Vagina (tissue), 2 donors: ENCODE data around the gene CACNA2D4. TPM values are rescaled to one million over a fixed set of nuclear protein-coding genes. Genes with fewer than 3 reads are reported as not detected.

Experiments used
- DNase-seq, 2 donors: peaks; one replicate each; pipeline ENCODE4 v3.0.0-alpha.2; 2017; ENCODE audit errors: extremely low spot score in 2 of 2
- H3K27ac ChIP-seq: fragments of 200-600 bp; sonication (generic); one replicate; pipeline ENCODE4 v1.5.1; 2019
- H3K27me3 ChIP-seq: fragments of 200-600 bp; sonication (generic); one replicate; pipeline ENCODE4 v1.5.1; 2019
- H3K36me3 ChIP-seq, 2 donors: fragments of 200-600 bp; sonication (generic); one replicate each; pipeline ENCODE4 v1.5.1; 2017 to 2019
- H3K4me1 ChIP-seq: fragments of 200-600 bp; sonication (generic); one replicate; pipeline ENCODE4 v1.5.1; 2019
- H3K4me3 ChIP-seq, 2 donors: fragments of 200-600 bp; sonication (generic); 1 replicate in 1 of 2; 2 replicates in 1 of 2; pipeline ENCODE4 v1.5.1; 2016 to 2019
- H3K9me3 ChIP-seq: fragments of 200-600 bp; sonication (generic); one replicate; pipeline ENCODE4 v1.5.1; 2019
- CTCF ChIP-seq, 3 experiments: fragments of 450-650 bp in 2 of 3; fragments of 200-600 bp in 1 of 3; sonication (generic) in 1 of 3; IDR thresholded peaks; one replicate each; pipeline ENCODE4 v1.5.1; 2017 to 2019; ENCODE audit warnings: antibody characterized with exemption in 3 of 3, mild to moderate bottlenecking in 2 of 3, moderate library complexity in 2 of 3
- POLR2A ChIP-seq, 2 donors: fragments of 450-650 bp; IDR thresholded peaks; one replicate each; pipeline ENCODE4 v1.6.1; 2017; ENCODE audit warnings: antibody characterized with exemption in 2 of 2, mild to moderate bottlenecking in 2 of 2, moderate library complexity in 2 of 2
- POLR2AphosphoS5 ChIP-seq, 2 donors: sonication (generic); formaldehyde crosslinking; IDR thresholded peaks; one replicate each; pipeline ENCODE4 v1.9.0; 2017; ENCODE audit warnings: antibody characterized with exemption in 2 of 2, mild to moderate bottlenecking in 2 of 2, low read depth in 1 of 2; ENCODE audit not compliant: insufficient read depth in 1 of 2
- intact Hi-C: fragments of 100-400 bp; cut with DNase I; formaldehyde crosslinking; loops from one replicate; pipeline ENCODE4 v1.15.1; 2023
- total RNA-seq: library from RNA; depleted of rRNA; stranded (reverse); fragments of >200 nt; gene quantifications from one replicate; pipeline ENCODE4 v1.2.3, GENCODE V29; 2016

CACNA2D4 gene
- total RNA-seq, 1 donor from 2014 or later = 2.2 TPM

- no peaks in the 10 kb centered on the region for H3K36me3 ChIP-seq
- H3K4me1 ChIP-seq = peaks cover 8% of the 10 kb centered on the region
- H3K9me3 ChIP-seq = no peaks in the 10 kb centered on the region
- TF ChIP-seq POLR2A (IDR thresholded peaks at IDR 0.05) (no peak), POLR2AphosphoS5 (IDR thresholded peaks at IDR 0.05; ENCODE audit: insufficient read depth in 1 of 2, low read depth in 1 of 2) (no peak), CTCF (IDR thresholded peaks at IDR 0.05) (no peak)
- no peak for DNase-seq
- no peak overlapping the region for H3K27ac ChIP-seq
- no peak overlapping the region for H3K4me3 ChIP-seq
- no peaks in the 10 kb centered on the region for H3K27me3 ChIP-seq
- intact Hi-C loops = loop anchor here (5.0 to 10.0 kb wide), 2 partner anchors 123 to 265 kb away; no protein-coding TSS in a partner anchor
Measured at GRCh38 chr12:1929985-1930802, 11.7 kb upstream of the CACNA2D4 start.

GRCh38 chr12:1929241-1929984 lies 11.0 kb upstream of the CACNA2D4 start:
- H3K27me3 ChIP-seq = no peaks in the 10 kb centered on the region
- peak in 1 of 2 donors; percentile 67 for DNase-seq
- H3K9me3 ChIP-seq = no peaks in the 10 kb centered on the region
- no peak for TF ChIP-seq POLR2A (IDR thresholded peaks at IDR 0.05)
- no peak for TF ChIP-seq POLR2AphosphoS5 (IDR thresholded peaks at IDR 0.05; ENCODE audit: insufficient read depth in 1 of 2, low read depth in 1 of 2)
- TF ChIP-seq CTCF (IDR thresholded peaks at IDR 0.05) = no peak
- intact Hi-C loops = no loop called here
- H3K4me1 ChIP-seq = peaks cover 8% of the 10 kb centered on the region
- H3K4me3 ChIP-seq = no peak overlapping the region
- H3K36me3 ChIP-seq = no peaks in the 10 kb centered on the region
- H3K27ac ChIP-seq = no peak overlapping the region

GRCh38 chr12:1928439-1929121 lies 10.1 kb upstream of the CACNA2D4 start:
- Histone ChIP-seq H3K27ac (no peak overlapping the region), H3K9me3 (no peaks in the 10 kb centered on the region), H3K27me3 (no peaks in the 10 kb centered on the region), H3K36me3 (no peaks in the 10 kb centered on the region), H3K4me3 (no peak overlapping the region), H3K4me1 (peaks cover 8% of the 10 kb centered on the region)
- peak in 1 of 2 donors; percentile 81 for DNase-seq
- no peak for TF ChIP-seq CTCF (IDR thresholded peaks at IDR 0.05)
- no peak for TF ChIP-seq POLR2AphosphoS5 (IDR thresholded peaks at IDR 0.05; ENCODE audit: insufficient read depth in 1 of 2, low read depth in 1 of 2)
- no peak for TF ChIP-seq POLR2A (IDR thresholded peaks at IDR 0.05)
- intact Hi-C loops = no loop called here

- H3K27me3 ChIP-seq = no peaks in the 10 kb centered on the region
- TF ChIP-seq CTCF (IDR thresholded peaks at IDR 0.05) (no peak), POLR2A (IDR thresholded peaks at IDR 0.05) (no peak), POLR2AphosphoS5 (IDR thresholded peaks at IDR 0.05; ENCODE audit: insufficient read depth in 1 of 2, low read depth in 1 of 2) (no peak)
- no peak overlapping the region for H3K4me3 ChIP-seq
- peaks cover 8% of the 10 kb centered on the region for H3K4me1 ChIP-seq
- peak; percentile 52 to 89 for DNase-seq
- intact Hi-C loops = no loop called here
- H3K9me3 ChIP-seq = no peaks in the 10 kb centered on the region
- H3K27ac ChIP-seq = no peak overlapping the region
- no peaks in the 10 kb centered on the region for H3K36me3 ChIP-seq
Measured at GRCh38 chr12:1927751-1928351, 9.4 kb upstream of the CACNA2D4 start.
